Measurements from ENCODE around the gene ATRNL1. TPM values are rescaled to one million over a fixed set of nuclear protein-coding genes. Genes with fewer than 3 reads are reported as not detected.

The ATRNL1 gene
- total and polyA plus RNA-seq, 5 donors: 0.75 to 2.2 (median 2.0) TPM

DNA sequence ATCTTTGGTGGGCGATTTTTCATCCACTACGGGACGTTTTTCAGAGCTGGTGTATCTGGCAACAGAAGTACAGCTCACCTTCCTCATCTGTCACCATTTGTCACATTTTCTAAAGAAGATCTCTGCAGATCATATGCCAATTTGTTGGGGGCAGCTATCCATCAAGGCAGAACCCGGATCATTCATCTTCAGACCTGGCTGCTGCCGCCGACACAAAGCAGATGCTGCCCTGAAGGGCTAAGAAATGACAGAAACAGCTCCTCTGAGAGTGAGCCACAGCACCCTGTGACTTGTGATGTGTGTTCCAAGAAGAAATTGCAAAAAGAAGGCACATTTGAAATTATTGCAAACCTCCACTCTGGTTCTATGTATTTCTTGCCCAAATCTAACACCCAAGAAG, 888.9 kb downstream of the ATRNL1 start:
- no peaks in the 10 kb centered on the region for H3K4me1 ChIP-seq (ENCODE audit: control insufficient read depth, insufficient read depth, low read length)
- ATAC-seq (no peak), DNase-seq (no peak)
- H3K27ac ChIP-seq (ENCODE audit: low read length): no peak overlapping the region
- no peaks in the 10 kb centered on the region for H3K9me3 ChIP-seq (ENCODE audit: control insufficient read depth, low read length)
- intact Hi-C loops (cut with DNase I): no loop called here
- H3K4me3 ChIP-seq (ENCODE audit: low read length): no peak overlapping the region
- 87% methylated on average over 6 of the region's 6 CpGs for WGBS
- no peaks in the 10 kb centered on the region for H3K27me3 ChIP-seq (ENCODE audit: control insufficient read depth, insufficient read depth)

DNA sequence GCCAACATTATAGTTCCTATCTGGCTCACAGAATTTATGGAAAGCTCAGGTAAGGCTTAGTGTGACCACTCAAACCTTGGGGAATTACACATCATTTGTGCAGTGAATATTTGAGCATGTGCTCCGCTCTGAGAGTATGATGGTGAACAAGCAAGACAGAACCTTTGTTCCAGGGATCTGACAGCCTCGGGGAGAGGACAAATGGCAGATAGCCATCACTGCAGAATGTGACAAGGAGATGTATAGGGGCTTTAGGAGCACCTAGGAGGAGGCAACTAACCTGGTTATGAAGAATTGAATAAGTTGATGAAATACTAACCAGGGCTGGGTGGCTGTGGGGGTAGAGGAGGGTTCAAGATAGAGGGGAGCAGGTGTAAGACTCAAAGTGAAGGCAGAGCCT, 889.4 kb downstream of the ATRNL1 start:
- H3K9me3 ChIP-seq (ENCODE audit: control insufficient read depth, low read length): no peaks in the 10 kb centered on the region
- no peaks in the 10 kb centered on the region for H3K27me3 ChIP-seq (ENCODE audit: control insufficient read depth, insufficient read depth)
- no peak overlapping the region for H3K4me3 ChIP-seq (ENCODE audit: low read length)
- no peaks in the 10 kb centered on the region for H3K4me1 ChIP-seq (ENCODE audit: control insufficient read depth, insufficient read depth, low read length)
- intact Hi-C loops (cut with DNase I): no loop called here
- ATAC-seq (no peak), DNase-seq (no peak)
- H3K27ac ChIP-seq (ENCODE audit: low read length): no peak overlapping the region
- 89% methylated on average over 2 of the region's 2 CpGs for WGBS

DNA sequence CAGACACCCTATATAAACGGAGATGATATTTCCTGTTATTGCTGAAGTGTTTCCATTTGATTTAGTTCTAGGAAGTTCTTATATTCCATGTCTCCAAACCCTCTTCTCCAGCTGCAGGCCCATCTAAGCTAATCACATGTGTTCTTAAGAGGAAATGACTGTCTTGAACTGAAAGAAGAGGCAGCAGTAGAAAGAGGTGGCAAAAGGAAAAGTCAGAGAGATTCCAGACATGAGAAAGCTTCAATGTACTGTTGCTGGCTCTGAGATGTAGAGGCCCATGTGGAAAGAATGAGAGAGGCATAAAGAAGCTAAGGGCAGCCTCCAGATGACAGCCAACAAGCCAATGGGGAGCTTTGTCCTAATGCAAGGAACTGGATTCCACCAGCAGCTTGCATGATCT, 892.6 kb downstream of the ATRNL1 start:
- ATAC-seq (no peak), DNase-seq (no peak)
- Histone ChIP-seq H3K4me1 (ENCODE audit: control insufficient read depth, insufficient read depth, low read length) (no peaks in the 10 kb centered on the region), H3K4me3 (ENCODE audit: low read length) (no peak overlapping the region), H3K27me3 (ENCODE audit: control insufficient read depth, insufficient read depth) (no peaks in the 10 kb centered on the region), H3K27ac (ENCODE audit: low read length) (no peak overlapping the region), H3K9me3 (ENCODE audit: control insufficient read depth, low read length) (no peaks in the 10 kb centered on the region)
- WGBS: 27% methylated on average over 1 of the region's 1 CpG
- intact Hi-C loops (cut with DNase I): no loop called here

DNA sequence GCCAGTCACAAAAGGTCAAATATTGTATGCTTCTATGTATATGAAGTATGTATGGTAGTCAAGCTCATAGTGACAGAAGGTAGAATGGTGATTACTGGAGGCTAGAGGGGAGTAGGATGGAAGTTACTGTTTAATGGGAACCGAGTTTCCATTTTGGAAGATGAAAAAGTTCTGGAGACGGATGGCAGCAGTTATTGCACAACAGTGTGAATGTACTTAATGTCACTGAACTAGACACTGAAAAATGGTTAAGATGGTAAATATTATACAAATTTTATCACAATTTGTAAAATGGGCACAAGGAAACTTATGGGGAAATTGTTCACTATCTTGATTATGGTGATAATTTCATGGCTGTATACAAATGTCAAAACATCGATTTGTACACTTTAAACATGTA, 895.2 kb downstream of the ATRNL1 start:
- ATAC-seq (no peak), DNase-seq (no peak)
- Histone ChIP-seq H3K9me3 (ENCODE audit: control insufficient read depth, low read length) (no peaks in the 10 kb centered on the region), H3K27ac (ENCODE audit: low read length) (no peak overlapping the region), H3K4me1 (ENCODE audit: control insufficient read depth, insufficient read depth, low read length) (no peaks in the 10 kb centered on the region), H3K27me3 (ENCODE audit: control insufficient read depth, insufficient read depth) (no peaks in the 10 kb centered on the region), H3K4me3 (ENCODE audit: low read length) (no peak overlapping the region)
- intact Hi-C loops (cut with DNase I): no loop called here
- 94% methylated on average over 3 of the region's 3 CpGs for WGBS

DNA sequence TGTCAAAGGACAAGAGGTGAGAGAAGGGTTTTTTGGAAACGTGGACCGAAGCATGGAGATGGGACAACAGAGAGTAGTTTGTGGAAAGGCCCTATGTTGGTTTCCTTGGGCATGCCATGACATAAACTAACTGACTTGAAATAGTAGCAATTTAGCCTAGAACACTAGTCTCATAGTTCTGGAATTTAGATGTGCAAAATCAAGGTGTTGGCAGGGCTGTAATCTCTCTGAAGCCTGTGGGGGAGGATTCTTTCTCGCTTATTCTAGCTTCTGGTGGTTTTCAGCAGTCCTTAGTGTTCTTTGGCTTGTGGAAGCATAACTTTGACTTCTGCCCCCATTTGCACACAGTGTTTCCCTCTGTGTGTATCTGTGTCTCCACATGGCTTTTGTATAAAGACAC, 896.5 kb downstream of the ATRNL1 start:
- Histone ChIP-seq H3K9me3 (ENCODE audit: control insufficient read depth, low read length) (no peaks in the 10 kb centered on the region), H3K4me1 (ENCODE audit: control insufficient read depth, insufficient read depth, low read length) (no peaks in the 10 kb centered on the region), H3K4me3 (ENCODE audit: low read length) (no peak overlapping the region), H3K27ac (ENCODE audit: low read length) (no peak overlapping the region), H3K27me3 (ENCODE audit: control insufficient read depth, insufficient read depth) (no peaks in the 10 kb centered on the region)
- DNase-seq (no peak), ATAC-seq (no peak)
- WGBS: 59% methylated on average over 3 of the region's 3 CpGs
- intact Hi-C loops (cut with DNase I): no loop called here

DNA sequence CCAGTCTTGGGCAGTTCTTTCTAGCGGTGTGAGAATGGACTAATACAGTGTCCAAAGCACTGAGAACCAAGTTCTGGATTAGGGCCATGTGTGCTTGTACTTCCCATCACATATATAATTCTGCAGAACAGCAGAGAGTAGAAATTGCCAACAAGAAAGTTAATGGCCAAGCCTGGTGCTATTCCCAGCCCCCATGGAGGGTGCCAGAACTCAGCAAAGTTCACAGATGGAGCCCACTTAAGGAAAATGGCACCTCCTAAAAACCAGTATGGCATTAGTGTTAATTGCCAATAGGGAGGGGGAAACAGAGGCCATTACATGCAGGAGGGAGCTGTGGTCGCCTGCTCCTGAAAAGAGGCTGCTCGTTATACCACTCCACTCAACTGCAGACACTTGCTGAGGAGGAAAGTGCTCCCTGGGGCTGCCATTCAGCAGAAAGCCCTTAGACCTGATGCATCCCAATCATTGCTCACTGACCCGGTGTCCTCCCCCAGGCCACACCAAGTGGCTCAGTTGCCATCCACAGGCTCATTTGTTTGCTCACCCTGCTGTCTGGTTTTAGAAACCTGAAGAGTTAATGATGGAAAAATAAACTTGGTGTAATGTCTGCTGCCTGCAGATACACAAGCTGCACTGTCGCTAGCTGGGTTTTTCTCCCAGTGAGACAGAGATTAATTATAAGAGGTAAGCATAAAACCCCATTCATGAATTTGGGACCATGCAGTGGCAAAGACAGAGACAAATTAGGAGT, 899.2 kb downstream of the ATRNL1 start:
- no peak overlapping the region for H3K4me3 ChIP-seq (ENCODE audit: low read length)

DNA sequence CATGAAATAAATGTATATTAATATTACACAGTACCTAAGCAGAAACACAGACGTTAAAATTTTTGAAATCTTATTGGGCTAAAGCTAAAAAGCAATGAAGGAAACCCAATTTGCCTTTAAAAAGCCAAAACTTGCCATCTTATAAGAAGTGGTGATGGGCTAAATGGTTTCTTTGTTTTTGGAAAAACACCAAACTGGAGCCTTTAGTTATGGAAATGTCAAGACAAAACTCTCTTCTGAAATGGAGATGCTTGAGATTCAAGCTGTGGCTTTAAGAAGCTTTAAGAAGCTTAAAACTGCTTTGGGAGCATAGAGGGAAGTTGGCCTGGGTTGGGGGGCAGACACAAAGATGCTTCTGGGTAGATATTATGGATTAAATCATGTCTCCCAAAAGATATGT, 902.9 kb downstream of the ATRNL1 start:
- DNase-seq: no peak
- Histone ChIP-seq H3K27ac (ENCODE audit: low read length) (no peak overlapping the region), H3K9me3 (ENCODE audit: control insufficient read depth, low read length) (no peaks in the 10 kb centered on the region), H3K4me1 (ENCODE audit: control insufficient read depth, insufficient read depth, low read length) (no peaks in the 10 kb centered on the region), H3K27me3 (ENCODE audit: control insufficient read depth, insufficient read depth) (no peaks in the 10 kb centered on the region), H3K4me3 (ENCODE audit: low read length) (no peak overlapping the region)
- 41% methylated on average over 1 of the region's 1 CpG for WGBS
- ATAC-seq: no peak
- intact Hi-C loops (cut with DNase I): no loop called here

More for the DNA sequence above, 899.2 kb downstream of the ATRNL1 start:
- H3K4me1 ChIP-seq (ENCODE audit: control insufficient read depth, insufficient read depth, low read length): no peaks in the 10 kb centered on the region
- H3K27ac ChIP-seq (ENCODE audit: low read length): no peak overlapping the region
- no peaks in the 10 kb centered on the region for H3K9me3 ChIP-seq (ENCODE audit: control insufficient read depth, low read length)
- 63% methylated on average over 5 of the region's 5 CpGs for WGBS
- no peaks in the 10 kb centered on the region for H3K27me3 ChIP-seq (ENCODE audit: control insufficient read depth, insufficient read depth)
- no peak for ATAC-seq
- intact Hi-C loops (cut with DNase I): no loop called here
- DNase-seq: no peak

DNA sequence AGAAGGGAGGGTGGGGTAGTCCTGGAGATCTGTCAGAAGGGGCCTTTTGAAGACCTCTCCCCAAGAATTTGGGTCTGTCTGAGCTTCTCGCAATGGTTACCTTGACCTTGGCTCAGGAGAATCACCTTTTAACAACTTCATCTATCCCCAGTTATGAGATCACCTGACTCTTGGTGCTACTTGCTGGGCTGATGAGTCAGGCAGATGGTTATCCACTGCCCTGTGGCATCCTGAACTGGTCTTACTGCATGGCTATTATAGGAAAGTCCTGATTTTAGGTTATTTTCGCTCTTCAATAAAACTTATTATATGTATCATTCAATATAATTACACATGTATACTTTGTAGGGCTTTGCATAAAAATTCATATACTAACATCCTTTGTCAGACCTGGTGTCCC, 905.1 kb downstream of the ATRNL1 start:
- no peak overlapping the region for H3K4me3 ChIP-seq (ENCODE audit: low read length)
- intact Hi-C loops (cut with DNase I): no loop called here
- WGBS: 95% methylated on average over 2 of the region's 2 CpGs
- H3K9me3 ChIP-seq (ENCODE audit: control insufficient read depth, low read length): no peaks in the 10 kb centered on the region
- ATAC-seq (no peak), DNase-seq (no peak)
- H3K4me1 ChIP-seq (ENCODE audit: control insufficient read depth, insufficient read depth, low read length): peaks cover 3% of the 10 kb centered on the region
- H3K27ac ChIP-seq (ENCODE audit: low read length): no peak overlapping the region
- no peaks in the 10 kb centered on the region for H3K27me3 ChIP-seq (ENCODE audit: control insufficient read depth, insufficient read depth)

Other genes starting within 250 kb of the ATRNL1 start
- gene TRUB1, start 155.2 kb upstream of the ATRNL1 start, total RNA-seq: 10 to 100 TPM; 11.8 to 18.8 (median 16.4) TPM
- gene TRUB1, start 155.2 kb upstream of the ATRNL1 start, polyA plus RNA-seq: 11.8 TPM

All from right cardiac atrium (tissue), 5 donors.